HG02970 (cell line): ENCODE results near the gene SERPINA5.

Experiments
- ATAC-seq: cut with Tn5 transposase; IDR thresholded peaks from one replicate; pipeline ENCODE4 v1.9.1; 2021; ENCODE audit warnings: mild to moderate bottlenecking, moderate library complexity, moderate number of reproducible peaks; ENCODE audit not compliant: unreplicated experiment, low FRiP score

SERPINA5 gene

GRCh38 chr14:94640721-94641631 lies 59.8 kb downstream of the SERPINA5 start:
- ATAC-seq, result no peak

- no peak for ATAC-seq
Measured at GRCh38 chr14:94641632-94641955, 60.4 kb downstream of the SERPINA5 start.
